GM19372 (cell line): Measurements from ENCODE around the gene ZBTB21.
"Not testable (repeated sequence)": the region's sequence is repeated elsewhere in the genome, so short reads cannot be mapped to it uniquely, and the experiment has no call there.

Experiments used
- ATAC-seq: cut with Tn5 transposase; IDR thresholded peaks from one replicate; pipeline ENCODE4 v1.9.1; 2021; ENCODE audit warnings: mild to moderate bottlenecking, low read depth, moderate library complexity; ENCODE audit not compliant: unreplicated experiment

ZBTB21 gene

DNA sequence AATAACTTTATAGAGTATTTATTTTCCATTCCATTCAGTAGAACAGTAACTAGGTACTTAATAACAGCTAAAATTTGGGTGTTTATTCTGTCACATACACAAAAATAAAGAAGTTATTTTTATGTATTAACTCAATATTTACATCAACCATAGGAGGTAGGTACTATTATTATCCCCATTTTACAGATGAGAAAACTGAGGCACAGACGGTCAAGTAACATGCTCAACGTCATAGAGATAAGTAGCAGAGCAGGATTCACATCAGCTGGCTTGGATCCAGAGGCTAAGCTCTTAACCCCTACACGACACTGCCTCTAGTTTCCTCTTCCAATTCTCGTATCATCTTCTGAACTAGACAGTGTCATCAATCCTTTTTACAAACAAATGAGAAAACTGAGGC lies 9.3 kb downstream of the ZBTB21 start:
- no peak for ATAC-seq

DNA sequence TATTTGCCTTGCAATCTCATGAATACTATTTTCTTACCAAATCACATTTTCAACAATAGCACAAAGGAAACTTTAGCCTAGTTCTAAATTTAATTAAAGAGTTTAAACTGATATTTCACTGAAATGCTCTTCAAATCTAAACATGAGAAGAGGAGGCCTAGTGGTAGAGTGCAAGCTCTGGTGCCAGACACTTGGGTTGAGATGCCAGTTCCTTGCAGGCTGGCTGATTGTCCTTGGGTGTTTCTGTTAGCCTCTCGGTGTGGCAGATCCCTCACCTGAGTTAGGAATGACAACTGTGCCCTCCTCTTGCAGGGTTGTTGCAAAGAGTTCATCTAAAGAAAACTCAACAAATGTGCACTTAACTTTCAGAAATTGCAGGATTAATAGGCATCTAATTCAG lies 12.5 kb downstream of the ZBTB21 start:
- ATAC-seq = no peak

DNA sequence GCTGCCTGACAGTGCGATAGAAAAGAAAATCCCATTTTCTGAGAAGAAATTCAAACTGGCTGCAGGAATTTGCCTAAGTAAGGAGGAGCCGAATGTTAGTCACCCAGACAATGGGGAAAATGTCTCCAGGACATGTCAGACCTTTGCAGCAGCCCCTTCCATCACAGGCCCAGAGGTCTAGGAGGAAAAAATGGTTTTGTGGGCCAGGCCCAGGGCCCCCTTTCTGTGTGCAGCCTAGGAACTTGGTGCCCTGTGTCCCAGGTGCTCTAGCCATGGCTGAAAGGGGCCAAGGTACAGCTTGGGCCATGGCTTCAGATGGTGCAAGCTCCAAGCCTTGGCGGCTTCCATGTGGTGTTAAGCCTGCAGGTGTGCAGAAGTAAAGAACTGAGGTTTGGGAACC lies 14.6 kb downstream of the ZBTB21 start:
- ATAC-seq = no peak

DNA sequence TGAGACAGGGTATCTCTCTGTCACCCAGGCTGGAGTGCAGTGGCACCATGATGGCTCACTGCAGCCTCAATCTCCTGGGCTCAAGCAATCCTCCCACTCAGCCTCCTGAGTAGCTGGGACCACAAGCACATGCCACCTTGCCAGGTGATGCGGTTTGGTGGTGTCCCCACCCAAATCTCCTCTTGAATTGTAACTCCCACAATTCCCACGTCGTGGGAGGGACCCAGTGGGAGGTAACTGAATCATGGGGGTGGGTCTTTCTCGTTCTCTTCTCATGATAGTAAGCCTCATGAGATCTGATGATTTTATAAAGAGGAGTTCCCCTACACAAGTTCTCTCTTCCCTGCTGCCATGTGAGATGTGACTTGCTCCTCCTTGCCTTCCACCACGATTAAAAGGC lies 15.5 kb downstream of the ZBTB21 start:
- ATAC-seq = not testable (repeated sequence)

DNA sequence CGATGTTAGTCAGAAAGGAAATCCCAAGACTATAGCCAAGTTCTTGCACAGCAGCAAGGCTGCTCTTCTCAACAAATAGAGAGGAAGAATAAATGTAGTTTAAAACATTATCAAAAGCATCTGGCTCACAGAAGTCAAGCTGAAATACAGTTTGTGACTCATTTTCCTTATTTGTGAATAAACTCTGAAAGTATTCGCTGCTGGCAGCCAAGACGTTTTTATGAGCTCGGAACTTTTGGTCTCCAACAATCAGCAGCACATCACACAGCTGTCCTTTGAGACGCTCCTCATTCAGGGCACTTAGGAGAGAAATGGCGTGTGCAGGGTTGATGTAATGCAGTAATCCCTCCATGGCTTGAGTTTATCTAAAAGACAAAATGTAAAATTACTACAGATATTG lies 16.4 kb downstream of the ZBTB21 start:
- no peak for ATAC-seq

DNA sequence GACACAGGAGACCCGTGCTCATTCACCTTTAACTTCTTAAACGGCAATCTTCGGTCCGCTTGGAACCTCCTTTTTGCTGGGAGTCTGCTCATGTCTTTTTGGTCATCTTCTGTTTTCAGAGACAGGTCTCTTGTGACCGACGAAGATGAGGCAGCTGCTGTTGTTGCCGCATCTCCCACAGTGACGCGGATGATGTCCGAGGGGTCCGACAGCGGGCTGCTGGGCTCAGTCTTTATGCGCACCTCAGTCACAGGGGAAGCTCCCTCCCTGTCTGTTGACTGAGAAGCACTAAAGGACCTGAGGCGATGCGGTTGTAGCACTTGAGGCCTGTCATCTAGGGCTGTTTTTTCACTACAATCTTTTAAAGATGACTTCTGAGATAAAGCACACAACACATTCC lies 17.6 kb downstream of the ZBTB21 start:
- no peak for ATAC-seq

DNA sequence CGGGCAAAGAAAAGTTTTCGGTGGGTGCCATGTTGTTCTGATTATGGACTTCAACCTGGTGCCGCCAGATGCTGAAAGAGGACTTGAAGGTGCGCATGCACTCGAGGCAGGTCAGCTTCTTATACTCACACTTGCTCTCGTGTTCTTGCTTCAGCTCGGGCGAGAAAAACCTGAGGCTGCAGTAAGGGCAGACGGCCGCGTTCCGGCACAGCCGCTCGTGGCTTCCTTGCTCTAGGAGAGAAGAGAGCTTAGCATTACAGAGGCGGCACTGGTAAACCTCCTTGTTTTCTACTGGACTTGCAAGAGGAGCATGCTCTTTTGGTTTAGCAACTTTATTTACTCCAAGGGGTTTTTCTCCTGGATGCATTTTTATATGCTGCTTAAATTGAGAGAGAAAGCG lies 18.5 kb downstream of the ZBTB21 start:
- no peak for ATAC-seq

DNA sequence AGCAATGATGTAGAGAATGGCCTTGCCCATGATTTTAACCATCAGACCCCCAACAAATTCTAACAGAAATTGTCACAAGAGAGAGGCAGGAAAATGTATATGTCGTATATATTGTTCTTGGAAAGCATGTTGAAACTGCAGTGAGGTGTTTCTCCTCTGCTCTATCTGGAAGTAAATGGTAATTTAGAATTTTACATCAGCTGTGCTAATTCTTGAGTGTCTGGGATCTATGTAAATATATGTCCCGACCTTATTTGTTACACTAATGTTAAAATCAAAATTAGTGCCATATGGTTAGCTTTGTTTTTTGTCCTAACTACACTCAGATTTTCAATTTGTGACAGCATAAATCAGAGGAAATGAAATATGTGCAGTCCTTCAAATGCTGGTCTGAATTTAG lies 20.5 kb downstream of the ZBTB21 start:
- no peak for ATAC-seq

DNA sequence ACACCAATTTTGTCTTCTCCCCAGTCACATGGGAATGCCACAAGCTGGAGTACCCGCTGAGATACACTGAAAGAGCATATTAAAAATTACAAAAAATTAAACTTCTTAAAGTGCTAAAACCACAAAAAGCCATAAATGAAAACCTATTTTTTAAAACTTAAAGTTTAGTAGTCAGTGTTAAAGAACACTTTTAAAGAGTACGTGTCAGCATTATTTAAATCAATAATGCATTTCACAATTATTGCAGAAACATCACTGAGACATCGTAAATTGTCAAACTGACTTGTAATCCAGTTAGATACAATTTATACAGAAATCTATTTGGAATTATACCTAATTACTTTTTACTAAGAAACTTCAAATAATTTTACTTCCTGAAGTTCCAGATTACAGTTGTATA lies 22.9 kb downstream of the ZBTB21 start:
- ATAC-seq = no peak

DNA sequence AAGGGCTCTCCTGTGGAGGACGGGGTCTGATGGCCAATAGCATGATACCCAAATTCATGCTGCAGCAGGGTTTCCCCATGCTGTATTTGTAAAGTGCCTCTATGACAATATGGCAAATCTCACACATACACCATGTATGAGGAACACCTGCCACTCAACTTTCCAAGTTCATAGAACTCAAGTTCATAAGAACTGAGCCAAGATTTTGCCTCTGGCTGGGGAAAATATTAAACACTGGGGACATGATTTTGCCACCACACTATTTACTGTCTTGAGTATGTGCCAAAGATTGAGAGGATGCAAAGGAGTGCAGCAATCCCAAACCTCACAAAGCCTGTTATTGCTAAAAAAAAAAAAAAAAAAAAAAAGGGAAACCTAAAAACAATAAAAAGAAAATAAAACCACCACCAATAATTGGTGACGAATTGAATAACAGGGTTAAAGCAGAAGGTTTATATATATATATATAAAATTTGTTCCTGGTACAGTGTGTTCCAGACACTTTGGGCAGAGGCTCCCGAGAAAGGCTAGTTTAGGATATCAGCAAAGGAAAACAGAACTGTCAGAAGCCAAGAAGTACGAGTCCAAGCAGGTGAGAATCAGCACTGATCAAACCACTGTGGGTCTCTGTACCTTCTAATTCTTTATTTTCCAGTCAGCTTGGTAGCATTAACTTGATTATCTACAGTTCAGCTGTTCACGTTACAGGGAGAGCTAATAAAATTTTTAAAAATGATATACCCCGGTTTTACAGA lies 24.3 kb downstream of the ZBTB21 start:
- ATAC-seq = no peak

DNA sequence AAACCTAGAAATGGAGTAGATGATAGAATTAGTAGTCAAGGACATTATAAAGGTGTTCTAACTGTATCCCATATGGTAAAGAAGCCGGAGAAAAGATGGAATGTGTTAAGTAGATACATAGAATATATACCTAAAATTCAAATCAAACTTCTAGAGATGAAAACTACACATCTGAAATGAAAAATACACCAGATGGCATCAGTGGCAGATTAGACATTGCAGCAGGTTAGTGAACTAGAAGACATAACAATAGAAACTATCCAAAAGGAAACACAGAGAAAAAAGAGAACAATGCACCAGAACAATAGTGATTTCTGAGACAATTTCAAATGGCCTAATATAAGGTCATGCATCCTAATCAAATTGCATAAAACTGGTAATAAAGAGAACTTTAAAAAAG lies 26.9 kb downstream of the ZBTB21 start:
- no peak for ATAC-seq

DNA sequence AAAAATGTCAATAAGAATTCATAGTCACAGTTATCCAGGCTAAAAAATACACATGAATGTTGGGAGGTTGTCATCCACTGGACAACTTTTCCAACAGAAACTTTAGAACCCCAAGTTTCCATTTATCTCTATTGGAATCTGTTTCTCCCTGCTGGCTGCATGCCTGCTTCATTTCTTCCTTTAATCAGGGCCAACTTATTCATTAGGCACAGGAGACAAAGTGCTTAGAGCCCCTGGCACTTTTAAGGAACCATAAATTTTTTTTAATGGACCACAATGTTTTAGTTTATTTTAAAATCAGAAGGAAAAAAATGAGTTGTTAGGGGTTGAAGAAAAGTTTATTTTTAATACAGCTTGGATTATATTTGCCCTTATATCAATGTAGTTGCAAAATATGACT lies 29.6 kb downstream of the ZBTB21 start:
- no peak for ATAC-seq

DNA sequence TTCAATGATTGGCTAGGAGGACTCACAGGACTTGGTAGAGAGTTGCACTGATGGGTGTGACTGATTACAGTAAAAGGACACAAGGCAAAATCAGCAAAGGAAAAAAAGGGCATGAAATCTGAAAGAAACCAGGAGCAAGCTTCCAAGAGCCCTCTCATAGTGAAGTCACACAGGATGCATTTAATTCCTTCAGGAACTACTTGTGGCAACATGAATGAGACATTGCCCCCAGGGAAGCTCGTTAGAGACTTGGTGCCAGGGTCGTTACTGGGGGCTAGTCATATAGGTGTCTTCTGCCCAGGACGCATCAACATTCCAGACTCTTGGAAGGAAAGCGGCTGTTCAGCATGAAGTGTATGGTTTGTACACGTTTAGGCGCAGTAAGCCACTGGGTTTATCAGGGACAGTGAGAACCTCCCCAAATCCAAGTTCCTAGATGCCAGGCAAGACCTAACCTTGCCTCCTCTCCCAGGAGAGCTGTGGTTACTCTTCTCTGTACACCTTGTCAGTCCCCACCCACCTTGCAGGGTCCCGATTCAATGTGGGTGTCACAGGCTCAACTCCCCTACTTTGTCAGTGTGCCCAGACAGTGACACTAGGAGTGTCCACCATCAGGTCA lies 30.3 kb downstream of the ZBTB21 start:
- ATAC-seq = no peak

DNA sequence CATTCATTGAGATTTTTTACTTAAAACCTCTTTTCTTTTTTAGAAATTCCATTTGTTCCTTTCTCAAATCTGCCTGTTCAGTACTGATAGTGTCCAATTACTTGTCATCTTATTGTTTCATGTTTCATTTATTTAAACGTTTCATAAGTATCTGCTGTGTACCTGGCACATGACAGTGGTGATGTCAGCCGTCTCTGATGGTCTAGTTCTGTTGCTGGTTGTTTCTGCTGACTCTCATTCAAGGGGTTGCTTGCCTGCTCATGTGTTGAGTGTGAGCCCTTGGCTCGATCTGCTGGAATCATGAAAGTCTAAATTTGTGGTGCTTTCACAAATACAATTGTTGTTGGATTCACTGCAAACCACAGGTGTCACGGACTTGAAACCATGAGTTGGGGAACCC lies 30.8 kb downstream of the ZBTB21 start:
- no peak for ATAC-seq

DNA sequence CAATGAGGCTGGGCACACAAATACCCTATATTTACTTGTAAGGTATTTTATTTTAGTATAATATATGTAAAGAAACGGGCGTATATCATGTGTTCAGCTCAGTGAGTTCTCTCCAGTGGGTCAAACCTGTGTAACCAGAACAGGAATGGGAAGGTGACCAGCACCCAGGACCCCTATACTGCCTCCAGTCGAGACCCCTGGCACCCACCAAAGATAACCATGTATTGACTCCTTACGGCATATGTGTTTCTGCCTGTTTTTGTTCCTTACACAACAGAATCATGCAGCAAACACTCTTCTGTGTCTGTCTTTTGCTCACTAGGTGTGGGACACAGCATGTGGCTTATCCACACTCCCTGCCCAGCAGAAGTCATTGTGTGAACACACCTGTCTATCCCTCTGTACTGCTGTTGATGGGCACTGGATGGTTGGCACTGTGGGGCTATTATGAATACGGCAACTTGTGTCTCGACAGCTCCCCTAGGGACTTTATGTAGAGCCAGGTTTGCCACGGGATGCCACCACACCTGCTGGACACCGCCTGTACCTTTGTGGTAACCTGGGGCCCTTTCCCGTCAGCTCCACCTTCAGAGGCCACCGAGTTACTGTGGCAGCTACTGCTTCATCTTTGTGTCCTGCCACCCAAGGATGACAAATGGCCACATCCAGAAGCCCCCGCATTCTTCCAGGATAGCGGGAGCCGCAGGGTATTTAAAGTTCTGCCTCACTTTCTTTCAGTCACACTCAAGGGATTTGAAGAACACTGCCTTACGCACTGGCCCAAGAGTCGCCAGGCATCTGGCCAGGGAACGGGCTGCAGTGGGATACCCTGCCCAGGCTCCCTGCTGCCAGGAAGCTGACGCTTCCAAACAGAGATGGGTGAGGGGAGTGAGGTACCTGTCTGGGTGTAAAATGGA lies 32.9 kb downstream of the ZBTB21 start:
- ATAC-seq = no peak

DNA sequence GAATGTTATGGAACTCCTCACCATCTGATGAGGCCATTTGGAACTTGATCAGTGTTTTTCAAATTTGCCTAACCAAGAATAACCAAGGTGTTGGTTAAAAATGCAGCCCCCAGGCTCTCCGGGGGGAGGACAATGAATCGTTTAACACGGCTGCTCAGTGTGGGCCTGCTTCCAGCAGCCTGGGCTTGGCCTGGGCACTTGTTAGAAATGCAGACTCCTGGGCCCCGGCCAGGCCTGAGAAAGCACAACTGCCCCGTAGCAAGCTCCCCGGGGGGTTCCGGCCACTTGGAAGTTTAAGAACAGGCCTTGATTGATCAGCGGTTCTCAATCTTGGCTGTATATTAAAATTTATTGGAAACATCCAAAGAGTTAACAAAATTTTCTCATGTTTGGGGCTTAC lies 33.5 kb downstream of the ZBTB21 start:
- no peak for ATAC-seq

DNA sequence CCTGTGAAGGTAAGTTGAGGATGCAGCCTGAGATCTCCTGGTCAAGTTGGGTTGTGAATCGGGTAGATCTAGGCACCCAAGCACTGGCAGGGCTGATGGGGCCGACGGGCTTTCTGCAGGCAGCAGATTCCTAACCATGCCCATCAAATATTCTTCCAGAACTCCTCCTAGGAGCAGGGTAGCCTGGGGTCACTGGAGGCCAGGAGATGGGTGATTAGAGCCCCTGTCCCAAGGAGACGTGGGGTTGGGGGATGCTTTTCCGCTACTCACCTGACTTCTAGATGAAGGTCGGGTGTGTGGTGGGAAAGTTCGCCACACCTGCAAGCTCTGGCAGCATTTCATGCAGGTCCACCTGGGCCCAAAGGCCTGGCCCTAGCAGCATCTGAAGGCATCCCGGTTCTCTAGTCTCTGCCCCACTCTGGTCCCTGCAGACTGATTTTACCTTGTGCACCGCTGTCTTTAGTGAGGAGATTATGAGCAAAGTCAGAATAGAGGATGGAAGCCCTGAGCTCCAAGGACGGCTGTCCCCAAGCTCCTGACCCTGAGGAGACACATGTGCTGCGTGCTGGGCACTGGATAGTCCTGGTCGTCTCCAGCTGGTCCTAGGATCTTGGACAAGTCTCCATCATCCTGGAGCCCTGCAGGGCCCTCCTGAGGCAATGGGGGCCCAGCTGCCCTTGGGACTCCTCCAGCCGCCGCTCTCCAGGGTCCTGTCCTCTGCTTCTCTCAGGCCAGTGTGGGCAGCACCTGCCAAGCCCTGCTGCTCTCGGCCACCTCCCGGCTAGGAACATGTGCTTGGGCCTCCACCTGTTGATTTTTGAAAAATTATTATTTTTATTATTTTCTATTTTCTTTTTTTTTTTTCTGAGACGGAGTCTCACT lies 34.5 kb downstream of the ZBTB21 start:
- ATAC-seq = no peak

DNA sequence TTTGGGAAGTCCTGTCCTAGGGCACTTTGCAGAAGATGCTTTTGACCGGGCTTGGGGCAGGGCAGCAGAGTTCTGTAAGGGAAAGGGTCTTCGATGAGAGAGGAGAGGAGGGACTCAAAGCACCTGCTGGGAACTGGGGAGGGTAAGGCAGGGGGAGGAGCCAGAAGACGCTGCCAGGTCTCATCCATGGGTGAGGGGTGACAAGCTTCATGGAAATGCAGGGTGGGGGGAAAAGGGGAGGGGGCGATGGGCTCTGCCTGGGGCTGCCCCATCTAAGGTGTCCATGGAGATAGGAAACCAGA lies 35.5 kb downstream of the ZBTB21 start:
- no peak for ATAC-seq

DNA sequence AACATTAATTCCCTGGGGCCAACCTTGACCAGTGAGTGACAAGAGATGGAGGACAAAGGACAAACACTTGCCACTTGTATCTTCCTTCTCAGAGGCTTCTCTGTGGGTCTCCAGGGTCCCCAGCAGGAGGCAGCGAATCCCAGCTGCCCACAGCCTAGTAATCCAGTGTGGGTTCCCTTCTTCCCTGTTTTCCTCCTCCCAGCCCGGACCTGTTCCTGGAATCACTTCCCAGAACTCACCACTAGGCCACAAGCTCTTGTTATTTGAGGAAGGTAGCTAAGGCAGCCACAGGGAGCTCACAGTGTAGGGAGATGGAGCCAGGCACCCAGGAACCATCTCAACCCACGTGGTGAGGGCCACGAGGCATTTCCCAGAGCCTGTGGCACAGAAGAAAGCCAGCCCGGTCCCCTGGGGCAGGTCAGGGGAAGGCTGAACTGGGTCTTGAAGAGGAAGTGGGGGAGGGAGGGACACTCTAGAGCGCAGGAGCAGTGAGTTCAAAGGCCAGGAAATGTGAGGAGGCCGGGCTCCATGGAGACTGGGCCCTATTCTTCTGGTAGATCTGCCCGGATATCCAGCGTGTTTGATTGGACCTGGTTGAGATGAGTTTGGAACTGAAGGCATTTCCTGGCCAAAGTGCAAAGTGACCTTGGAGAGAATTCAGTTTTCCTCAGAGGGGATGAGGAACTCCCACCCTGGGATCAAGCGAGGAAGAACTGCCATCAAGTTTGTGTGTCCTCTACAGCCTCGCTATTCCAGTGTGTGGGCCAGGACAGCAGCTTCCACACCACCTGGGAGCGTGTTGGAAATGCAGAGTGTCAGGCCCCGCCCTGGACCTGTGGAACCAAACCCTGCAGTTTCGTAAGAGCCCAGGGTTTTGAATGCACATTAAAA lies 36.1 kb downstream of the ZBTB21 start:
- no peak for ATAC-seq

DNA sequence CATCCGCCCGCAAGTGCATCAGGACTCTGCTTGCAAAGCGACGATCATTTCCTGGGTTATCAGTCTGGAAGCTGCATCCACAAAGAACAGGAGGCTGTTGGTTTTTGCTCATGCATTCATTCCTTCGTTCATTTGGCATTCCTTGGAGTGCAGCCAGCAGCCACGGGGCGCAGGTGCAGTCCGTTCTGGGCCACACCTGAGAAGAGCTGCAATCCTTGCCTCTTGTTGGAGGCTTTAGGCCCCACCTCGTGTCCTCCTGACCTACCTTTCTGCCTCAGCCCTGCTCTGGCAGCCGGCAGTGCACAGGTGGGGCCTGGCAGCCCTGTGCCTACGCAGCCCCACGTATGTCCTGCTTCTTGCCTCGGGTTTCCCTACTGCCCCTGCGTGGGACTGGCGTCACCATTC lies 36.7 kb downstream of the ZBTB21 start:
- ATAC-seq = no peak
